HG03097 (cell line): Measurements from ENCODE around the gene CCR7.

Source experiments
- ATAC-seq: cut with Tn5 transposase; IDR thresholded peaks from one replicate; pipeline ENCODE4 v1.9.1; 2021; ENCODE audit not compliant: unreplicated experiment, low FRiP score

Gene CCR7

DNA sequence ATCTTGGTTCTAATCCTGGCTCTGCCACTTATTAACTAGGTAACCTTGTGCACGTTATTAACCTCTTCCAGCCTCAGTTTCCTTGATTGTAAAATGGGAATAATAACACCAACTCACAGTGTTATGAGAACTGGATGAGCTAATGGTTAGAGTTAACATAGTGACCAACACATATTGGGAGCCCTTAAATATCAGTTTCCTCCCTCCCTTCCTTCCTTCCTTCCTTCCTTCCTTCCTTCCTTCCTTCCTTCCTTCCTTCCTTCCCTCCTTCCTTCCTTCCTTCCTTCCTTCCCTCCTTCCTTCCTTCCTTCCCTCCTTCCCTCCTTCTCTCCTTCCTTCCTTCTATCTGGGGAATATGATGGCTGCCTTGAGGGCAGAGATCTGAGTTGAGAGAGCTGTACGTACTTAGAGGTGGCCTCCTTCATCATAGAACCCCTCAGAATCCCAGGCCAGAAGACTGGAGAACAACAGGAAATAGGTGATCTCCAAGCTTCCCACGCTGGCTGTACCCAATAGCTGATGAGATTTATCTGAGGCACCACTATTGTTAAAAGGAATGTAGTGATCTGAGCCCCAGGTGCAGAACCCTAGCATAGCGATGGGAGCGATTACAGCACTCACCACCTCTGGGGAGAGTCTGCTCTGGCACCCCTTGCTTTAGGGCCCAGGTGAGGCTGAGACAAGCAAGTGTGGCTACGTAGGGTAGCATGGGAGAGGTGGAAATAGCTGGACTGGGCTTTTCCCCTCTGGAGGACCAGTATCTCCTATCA lies 26.2 kb downstream of the CCR7 start:
- no peak for ATAC-seq

DNA sequence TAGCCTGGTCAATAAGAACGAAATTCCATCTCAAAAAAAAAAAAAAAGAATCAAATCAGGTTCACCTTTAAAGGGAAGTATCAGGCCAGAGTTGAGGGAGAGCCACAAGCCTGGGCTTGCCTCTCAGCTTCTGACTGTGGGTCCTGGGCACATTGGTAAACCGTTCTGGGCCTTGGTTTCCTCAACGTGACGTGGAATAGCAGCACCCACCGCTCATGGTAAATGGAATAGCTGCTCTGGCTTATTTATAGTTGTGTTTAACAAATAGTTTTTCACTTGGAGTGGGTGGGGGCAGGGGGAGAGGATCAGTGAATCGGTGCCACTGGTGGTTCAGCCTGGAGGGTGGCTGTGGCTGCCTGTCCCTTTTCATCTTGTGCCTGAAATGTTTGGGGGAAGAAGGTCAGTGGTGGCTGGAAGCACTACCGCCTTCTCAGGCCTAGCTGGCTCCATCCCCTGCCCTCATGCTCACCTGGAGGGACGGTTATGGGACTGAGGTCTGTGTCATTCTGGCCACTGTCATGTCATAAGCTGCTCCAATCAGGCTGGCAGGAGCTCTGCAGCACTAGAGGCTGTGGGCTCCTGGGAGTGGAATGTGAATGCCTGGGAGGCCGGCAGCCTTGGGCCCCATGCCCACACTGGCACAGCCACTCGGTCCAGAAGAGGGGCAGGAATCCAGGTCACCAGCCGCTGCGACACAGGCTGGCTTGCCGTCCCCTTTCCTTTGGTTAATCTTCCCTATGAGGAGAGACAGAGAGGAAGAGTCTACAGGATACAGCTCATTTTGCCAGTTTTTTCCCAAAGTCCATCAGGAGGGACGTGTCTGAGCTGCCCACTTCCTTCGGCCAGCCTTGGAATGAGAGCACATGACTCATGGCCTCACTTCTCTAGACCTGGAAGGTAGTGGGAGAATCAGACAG lies 27.0 kb downstream of the CCR7 start:
- ATAC-seq, result no peak

DNA sequence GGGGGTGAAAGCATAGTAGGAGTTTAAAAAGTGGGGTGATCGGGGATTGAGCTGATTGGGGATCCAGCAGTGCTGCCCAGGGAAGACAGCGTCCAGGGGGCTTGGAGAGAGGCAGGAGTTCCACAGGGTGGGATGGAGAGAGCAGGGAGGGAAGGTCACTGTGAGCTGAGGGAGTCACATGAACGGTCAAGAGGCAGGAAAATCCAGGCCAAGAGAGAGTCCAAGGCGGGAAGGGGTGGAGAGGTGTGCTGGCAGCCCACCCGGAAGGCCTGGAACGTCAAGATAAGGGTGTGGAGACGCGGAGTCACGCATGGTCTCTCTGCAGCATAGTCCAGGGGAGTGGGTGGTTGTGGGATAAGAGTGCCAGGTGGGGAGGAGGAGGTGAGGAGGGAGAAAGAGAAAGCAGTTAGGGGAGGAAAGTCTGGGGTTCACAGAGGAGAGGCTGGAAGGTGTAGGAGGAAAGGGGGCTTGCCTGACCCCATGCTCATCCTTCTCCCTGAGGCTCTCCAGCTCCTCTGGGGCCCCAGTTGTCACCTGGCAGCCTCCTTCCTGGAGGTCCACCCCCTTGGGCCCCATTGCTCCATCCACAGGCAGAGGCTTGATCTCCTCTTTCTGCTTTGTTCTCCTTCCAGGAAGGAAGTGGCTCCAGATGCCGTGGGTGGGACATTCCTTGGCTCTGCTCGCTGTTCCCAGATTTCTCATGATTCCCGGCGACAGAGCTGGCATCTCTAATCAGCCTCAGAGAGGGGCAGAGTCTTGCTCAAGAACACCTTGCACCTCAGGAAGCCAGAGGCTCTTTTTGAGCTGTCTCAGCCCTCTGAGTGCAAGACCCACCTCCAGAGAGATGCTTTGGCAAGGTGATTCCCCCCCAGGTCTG lies 28.7 kb downstream of the CCR7 start:
- no peak for ATAC-seq

DNA sequence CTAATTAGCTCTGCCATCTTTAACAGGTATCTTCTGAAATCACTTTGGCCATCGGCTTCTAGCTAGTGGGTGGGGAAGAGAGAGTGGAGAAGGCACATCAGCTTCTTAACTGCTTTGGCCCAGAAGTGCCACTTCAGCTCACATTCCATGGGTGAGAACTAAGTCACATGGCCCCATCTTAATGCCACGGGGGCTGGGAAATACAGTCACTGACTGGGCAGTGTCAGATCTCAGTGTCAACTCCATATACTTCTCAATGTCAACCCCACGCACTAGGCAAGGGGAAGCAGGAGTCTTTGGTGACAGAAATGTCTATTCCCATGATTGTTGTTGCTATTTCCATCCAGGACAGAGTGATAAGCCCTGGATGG lies 29.4 kb downstream of the CCR7 start:
- no peak for ATAC-seq

DNA sequence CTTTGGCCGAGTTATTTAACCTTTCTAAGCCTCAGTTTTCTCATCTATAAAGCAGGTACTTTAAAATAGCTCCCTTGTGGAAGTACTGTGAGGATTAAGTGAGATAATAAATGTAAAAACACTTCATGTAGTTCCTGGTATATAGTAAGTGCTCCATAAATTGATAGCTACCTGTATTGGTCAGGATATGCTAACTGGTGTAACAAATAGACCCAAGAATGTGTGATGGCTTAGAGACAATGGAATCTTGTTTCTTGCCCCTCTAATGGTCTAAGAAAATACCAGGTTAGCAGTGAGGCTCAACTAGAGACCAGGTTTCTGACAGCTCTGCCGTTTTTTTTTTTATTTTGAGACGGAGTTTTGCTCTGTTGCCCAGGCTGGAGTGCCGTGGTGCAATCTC lies 29.8 kb downstream of the CCR7 start:
- no peak for ATAC-seq

DNA sequence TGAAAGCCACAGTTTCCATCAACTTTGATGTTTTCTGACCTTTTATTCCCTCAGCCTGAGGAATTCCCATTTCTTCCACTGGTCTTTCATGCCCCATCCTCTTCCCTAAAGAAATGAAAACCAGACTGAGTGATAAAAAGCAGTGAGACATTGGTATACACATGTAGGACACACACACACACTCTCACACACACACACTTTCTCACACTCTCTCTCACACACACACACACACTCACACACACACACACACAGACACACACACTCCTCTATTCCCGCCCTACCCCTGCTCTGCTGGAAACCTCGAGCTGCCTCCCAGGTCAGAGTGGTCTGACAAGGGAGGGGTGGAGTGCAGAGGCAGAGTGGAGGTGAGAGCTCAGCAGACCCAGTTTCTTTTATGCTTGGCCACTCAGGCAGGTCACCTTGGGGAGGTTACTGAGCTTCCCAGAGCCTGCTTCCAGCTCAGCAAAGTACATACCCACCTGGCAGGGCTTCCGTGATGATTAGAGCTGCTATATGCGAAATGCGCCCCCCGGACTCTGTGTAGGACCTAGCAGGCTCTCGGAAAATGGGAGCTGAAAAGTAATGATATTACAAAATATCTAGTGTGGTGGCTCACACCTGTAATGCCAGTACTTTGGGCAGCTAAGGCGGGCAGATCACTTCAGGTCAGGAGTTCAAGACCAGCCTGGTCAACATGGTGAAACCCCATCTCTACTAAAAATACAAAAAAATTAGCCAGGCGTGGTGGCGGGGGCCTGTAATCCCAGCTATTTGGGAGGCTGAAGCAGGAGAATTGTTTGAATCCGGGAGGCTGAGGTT lies 30.7 kb downstream of the CCR7 start:
- no peak for ATAC-seq

DNA sequence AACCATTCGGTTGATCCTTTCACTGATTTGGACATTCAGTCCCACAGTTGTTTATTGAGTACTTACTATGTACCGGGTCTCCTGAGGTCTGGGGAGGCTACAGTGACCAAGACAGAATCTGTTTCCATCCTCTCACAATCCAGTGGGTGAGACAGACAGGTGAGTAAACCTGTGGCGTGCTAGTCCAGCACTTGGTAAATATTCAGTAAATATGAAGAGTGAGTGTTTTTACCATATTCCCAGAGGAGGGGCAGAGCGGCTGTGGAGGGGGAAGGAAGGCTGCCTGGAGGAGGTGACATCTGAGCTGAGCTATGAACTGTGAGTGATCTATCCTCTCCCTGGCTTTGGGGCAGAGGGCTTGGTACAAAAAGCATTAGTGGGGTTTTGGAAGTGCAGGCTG lies 31.4 kb downstream of the CCR7 start:
- ATAC-seq, result no peak

DNA sequence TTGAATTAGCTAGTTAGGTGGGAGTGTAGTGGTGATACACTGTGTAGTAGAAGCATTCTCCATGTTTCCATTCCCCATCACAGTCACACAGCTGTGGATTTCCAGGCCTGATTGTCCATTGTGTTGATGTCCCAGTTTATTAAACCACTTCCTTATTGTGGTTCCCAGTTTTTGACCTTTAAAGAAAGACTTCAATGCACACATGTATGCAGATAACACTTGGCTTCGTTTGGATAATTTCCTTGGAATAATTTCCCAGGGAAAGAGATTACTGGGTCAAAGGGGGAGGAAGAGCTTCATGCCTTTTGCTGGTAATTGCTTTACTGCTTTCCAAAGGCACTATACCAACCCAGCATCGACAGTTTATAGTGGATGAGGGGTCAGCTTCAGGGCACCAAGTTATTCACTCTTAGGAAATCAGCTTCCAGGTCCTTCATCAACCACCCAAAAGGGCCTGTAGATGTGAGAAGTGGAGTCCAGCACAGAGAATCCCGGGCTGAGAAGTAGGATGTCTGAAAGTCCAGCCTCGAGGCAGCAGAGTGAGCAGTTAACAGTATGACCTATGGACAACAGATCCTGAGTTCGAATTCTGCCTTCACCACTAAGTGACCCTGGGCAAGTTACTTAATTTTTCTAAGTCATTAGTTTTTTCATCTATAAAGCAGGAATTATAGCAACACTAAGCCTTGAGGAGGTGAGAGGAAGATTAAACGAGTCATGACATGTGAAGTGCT lies 32.6 kb downstream of the CCR7 start:
- no peak for ATAC-seq

DNA sequence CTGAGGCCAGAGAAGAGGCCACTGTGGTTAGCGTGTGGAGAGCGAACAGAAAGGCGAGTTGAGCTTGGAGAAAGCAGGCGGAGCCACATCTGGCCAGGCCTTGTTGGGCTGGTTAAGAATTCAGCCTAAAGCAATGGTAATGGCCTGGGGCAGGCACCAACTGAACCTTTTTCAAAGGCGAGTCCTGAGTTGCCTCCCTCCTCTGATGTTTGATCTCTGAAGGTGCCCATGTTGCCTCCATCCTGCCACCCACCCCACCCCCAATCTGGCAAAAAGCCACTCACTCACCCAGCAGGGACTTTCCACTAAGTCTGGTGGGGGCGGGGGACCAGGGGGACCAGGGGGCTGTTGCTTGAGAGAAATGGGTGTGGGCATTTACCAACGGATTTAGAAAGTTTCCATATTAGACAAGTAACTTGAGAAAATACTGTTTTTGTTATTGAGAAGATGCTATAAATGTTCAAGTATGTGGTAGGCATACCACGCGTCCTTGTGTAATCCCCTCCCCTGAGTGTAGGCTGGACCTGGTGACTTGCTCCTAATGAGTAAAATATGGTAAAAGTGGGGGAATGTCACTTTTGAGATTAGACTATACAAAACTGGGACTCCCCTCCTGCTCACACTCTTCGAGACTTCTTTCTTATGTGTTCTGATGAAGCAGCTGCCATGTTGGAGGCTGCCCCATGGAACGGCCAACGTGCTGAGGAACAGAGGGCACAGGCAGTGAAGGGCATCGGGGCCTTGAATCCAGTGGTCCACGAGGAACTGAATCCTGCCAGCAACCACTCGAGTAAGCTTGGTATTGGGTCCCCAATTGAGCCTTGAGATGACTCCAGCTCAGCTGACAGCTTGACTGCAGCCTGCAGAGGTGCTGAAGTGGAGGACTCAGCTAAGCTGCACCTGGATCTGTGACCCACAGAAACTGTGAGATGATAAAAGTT lies 34.0 kb downstream of the CCR7 start:
- no peak for ATAC-seq

DNA sequence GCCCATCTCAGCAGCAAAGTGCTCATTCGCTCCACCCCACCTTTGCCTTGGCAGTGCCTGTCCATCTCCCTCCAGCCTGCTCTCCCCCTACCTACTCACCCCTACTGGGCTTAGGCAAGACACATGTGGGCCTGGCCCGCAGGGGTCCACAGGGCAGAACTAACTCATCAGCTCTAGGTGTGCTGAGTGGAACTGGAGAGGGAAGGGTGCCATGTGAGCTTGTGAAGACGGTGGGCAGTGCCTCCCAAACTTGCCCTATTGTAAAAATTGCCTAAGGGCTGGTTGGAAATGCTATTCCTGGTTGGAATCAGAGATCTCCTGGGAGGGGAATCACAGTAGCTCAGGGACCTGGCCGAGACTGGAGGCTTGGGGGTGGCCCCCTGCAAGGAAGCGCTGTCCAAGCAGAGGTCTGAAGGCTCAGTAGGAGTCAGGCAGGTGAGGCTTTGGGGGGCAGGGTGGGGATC lies 34.7 kb downstream of the CCR7 start:
- no peak for ATAC-seq

DNA sequence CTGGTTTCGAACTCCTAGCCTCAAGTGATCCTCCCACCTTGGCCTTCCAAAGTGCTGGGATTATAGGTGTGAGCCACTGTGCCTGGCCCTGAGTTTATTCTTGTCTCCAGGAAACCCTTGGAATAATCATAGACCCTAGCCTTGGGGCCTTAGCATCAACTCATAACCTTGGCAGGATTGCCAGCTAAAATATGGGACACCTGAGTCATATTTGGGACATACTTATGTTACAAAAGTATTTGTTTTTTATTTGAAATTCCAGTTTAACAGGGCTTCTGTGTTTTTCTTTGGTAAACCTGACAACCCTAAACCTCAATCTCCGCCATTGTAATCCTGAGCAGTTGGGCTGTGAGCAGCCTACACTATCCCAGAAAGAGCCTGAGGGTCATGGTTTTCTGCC lies 35.3 kb downstream of the CCR7 start:
- ATAC-seq, result no peak

DNA sequence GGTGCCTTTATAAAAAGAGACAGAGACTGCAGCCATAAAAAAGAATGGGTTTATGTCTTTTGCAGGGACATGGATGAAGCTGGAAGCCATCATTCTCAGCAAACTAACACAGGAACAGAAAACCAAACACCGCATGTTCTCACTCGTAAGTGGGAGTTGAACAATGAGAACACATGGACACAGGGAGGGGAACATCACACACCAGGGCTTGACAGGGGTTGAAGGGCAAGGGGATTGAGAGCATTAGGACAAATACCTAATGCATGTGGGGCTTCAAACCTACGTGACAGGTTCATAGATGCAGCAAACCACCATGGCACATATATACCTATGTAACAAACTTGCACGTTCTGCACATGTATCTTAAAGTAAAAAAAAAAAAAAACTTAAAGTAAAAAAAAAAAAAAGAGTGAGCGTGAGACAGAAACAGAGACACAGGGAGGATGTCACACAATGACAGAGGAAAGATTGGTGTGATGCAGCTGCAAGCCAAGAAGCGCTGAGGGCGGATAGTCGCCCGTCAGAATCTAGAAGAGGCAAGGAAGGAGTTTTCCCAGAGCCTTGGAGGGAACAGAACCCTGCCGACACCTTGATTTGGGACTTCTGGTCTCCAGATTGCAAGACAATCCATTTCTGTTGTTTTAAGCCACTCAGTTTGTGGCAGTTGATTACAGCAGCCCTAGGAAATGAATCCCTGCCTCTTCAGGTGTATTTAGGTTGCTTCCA lies 36.4 kb downstream of the CCR7 start:
- ATAC-seq, result no peak

DNA sequence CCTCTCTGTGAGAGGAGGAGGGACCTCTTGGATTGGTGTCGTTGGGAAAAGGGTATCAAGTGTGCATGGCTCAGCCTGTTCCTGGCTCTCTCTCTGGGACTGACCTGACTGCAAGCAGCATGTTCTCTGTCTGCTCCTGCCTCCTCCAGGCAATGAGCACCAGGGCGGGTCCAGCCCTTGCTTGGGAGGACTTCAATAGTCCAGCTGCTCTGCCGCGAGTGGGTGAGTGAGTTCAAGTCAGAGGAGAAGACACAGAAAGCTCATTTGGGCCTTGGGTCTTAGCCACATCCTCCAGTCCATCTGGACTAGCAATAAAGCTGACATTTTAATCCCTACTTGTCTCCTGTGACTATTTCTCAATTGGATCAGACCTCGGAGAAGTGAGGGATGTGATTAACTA lies 38.6 kb downstream of the CCR7 start:
- ATAC-seq, result no peak

DNA sequence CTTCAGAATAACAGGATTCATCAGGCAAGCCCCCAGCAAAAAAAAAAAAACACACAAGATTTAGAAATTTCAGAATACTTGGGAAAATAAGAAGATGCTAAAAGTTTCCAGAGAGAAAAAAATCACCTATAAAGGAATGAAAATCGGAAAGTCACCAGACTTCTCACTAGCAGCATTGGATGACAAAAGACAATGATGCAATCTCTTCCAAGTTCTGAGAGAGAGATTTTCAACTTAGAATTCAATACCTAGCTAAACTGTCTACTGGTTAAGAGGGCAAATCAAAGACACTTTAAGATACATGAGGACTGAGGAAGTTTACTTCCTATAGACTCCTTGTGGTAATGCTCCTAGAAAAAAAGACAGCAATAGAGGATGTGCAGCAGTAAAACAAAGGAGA lies 40.0 kb downstream of the CCR7 start:
- no peak for ATAC-seq

DNA sequence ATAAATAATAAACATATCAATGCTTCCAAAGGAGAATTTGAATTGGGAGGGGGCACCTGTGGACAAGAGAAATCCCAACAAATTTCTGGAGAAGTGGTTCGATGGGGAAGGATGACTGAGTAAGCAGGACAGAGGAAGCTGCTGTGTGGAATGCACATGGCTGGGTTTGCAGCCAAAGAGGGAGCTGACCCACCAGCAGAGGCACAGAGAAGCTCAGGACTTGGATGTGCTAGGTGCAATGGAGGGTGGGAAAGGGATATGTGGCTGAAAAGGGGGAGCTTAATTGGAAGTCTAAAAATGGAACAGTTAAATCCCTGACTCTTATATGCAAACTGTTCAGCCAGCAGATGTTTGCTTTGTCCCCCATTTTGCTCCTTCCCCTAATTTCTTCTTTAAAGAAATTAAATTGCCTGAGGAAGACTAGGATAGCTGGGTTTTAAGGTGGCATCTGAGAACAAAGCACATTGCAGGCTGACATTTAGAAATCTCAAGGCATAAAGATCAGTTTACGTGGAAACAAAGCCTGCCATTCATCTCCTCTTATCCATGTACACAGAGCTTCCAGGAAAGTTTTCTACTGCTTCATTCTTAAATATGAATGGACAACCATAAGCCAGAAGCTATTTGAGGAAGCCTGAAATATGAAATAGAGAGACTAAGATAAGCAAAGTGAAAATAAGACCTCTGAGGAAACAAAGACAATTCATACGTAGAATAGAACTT lies 40.9 kb downstream of the CCR7 start:
- ATAC-seq, result no peak

DNA sequence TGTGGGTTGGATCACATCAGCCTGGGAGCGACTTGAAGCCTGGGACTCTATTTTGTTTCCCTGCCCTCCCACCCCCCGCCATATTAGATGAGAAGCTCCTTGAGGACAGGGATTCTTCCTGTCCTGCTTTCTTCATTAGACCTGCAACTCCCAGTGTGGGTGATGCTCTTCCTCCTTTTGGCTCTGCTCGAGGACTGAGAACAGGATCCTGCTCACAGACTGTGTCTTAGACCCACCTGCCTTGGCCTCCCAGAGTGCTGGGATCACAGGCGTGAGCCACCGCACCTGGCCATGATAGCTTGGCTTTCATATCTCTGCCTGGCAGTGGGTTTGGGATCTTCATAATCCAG lies 42.3 kb downstream of the CCR7 start:
- no peak for ATAC-seq
